GM20000 (cell line): ENCODE measurements around the gene CNPY4.
A peak's percentile ranks its signal among the peaks of the same experiment; 100 is the strongest.

Experiments used
- DNase-seq: peaks from one replicate; pipeline ENCODE4 v3.0.0; 2012; ENCODE audit warnings: low spot score
- TF ChIP-seq, protein P1 (sequence below): IDR thresholded peaks from 2 replicates; pipeline ENCODE4 v1.5.1; 2012; ENCODE audit warnings: mild to moderate bottlenecking, control low read depth; ENCODE audit errors: extremely low read depth, missing control alignments

The CNPY4 gene, protein sequence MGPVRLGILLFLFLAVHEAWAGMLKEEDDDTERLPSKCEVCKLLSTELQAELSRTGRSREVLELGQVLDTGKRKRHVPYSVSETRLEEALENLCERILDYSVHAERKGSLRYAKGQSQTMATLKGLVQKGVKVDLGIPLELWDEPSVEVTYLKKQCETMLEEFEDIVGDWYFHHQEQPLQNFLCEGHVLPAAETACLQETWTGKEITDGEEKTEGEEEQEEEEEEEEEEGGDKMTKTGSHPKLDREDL

DNA sequence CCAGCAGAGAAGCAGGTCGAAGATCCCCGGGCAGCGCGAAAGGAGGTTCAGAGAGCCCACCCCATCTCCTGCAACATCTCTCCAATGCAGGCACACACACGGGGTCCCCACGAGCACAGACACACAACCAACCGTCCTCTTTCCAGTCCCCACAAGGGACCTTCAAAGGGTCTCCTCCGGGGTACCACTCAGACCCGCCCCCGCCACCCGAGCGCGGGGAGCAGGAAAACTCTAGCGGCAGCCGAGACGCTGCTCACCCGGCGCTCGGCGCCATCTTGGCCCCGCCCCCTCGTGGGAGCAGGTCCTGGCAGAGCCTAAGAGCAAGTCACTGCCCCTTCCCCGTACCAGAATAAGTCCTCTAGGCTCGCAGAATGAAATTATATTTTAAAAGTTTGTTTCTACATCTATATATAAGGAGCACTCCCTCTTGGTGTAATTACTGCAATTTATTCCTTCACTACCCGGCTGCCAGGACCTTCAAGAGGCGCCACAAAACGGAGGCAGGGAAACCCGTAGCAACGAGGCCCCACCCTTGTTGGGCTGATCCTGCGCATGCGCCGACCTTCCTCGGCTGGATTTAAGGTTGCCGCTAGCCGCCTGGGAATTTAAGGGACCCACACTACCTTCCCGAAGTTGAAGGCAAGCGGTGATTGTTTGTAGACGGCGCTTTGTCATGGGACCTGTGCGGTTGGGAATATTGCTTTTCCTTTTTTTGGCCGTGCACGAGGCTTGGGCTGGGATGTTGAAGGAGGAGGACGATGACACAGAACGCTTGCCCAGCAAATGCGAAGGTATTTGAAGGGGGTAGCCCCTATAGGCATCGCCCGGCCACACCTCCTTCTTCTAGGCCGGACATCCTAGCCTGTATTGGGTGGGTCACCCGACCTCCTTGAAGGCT, at the start of gene CNPY4, which contains the start of gene TAF6:
CNPY4 (plus strand) TSS at position 563 of the 898 bp plus-strand sequence; CDS start at position 674, 111 bp downstream.
TAF6 (minus strand) TSS at position 287 of the 898 bp plus-strand sequence. CDS start 5,149 bp downstream, outside the sequence.
- TF ChIP-seq, protein P1, sequence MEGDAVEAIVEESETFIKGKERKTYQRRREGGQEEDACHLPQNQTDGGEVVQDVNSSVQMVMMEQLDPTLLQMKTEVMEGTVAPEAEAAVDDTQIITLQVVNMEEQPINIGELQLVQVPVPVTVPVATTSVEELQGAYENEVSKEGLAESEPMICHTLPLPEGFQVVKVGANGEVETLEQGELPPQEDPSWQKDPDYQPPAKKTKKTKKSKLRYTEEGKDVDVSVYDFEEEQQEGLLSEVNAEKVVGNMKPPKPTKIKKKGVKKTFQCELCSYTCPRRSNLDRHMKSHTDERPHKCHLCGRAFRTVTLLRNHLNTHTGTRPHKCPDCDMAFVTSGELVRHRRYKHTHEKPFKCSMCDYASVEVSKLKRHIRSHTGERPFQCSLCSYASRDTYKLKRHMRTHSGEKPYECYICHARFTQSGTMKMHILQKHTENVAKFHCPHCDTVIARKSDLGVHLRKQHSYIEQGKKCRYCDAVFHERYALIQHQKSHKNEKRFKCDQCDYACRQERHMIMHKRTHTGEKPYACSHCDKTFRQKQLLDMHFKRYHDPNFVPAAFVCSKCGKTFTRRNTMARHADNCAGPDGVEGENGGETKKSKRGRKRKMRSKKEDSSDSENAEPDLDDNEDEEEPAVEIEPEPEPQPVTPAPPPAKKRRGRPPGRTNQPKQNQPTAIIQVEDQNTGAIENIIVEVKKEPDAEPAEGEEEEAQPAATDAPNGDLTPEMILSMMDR: no peak
- peak; percentile 98 for DNase-seq

DNA sequence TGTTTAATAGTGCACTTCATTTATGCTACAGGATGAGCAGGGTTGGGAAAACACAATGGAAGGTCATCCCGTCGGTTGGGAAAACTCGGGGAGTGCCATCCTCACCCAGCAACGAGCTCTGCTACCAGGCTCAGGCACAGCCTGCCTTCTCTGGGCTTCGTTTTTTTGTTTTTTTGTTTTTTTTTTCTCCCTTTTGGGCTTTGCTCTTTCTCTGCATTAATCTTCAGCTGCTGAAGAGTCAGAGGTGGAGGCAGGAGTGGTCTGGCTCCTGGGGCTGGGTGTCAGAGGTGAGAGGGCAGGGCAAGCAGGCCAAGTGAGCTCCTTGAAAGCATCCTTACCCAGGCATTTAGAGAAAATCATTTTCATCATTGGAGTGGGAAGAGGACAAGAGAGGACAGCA, 49.4 kb upstream of the CNPY4 start:
- TF ChIP-seq, protein P1: no peak

DNA sequence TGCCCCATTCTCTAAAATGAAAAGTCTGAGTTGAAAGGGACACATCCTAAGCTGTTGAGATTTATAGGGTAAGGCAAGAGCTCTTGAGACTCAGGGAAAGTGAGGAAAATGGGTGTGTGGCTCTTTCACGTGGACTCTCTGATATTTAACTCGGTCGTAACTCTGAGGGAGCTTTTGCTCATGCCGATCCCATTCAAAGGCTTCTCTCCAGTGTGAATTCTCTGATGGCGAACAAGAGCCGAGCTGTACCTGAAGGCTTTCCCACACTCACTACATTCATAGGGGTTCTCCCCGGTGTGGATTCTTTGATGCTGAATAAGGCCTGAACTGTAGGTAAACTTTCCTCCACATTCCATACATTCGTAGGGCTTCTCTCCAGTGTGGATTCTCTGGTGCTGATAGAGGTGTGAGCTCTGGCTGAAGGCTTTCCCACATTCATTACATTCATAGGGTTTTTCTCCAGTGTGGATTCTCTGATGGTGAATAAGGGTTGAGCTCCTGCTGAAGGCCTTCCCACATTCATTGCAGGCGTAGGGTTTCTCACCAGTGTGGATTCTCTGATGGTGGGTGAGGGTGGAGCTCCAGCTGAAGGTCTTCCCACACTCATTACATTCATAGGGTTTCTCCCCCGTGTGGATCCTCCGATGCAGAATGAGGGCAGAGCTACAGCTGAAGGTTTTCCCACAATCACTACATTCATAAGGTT, 48.3 kb upstream of the CNPY4 start:
- TF ChIP-seq, protein P1: no peak
- DNase-seq: no peak

More for the DNA sequence above, 49.4 kb upstream of the CNPY4 start:
- no peak for DNase-seq

DNA sequence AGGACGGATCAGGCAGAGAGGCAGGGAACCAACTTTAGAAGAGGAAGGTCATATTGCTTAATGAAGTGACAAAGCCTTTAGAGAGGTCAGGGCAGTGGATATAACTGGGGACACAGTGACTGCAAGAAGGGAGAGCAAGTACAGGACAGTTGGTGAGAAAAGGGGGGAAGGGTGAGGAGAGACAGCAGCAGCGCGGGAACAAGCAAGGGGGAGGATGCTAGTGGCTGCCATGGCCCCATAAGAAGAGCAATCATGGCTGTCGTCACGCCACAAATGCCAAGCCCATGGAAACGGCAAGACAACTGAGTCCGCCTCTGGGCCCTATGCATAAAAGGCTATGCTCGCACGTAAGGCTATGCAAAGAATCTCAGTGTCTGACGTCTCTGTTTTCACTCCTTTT, 47.0 kb upstream of the CNPY4 start:
- TF ChIP-seq, protein P1: no peak
- DNase-seq: no peak

DNA sequence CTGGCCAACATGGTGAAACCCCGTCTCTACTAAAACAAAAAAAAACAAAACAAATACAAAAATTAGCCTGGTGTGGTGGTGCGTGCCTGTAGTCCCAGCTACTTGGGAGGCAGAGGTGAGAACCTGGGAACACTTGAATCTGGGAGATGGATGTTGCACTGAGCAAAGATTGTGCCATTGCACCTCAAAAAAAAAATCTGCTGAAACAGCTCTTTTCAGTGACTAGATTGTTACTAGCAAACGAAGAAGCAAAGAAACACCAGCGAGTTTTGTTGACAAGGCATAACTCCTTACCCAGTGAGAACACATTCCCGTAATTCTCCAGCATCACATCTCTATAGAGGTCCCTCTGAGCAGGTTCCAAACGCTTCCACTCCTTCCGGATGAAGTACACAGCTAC, 44.6 kb upstream of the CNPY4 start:
- no peak for DNase-seq
- TF ChIP-seq, protein P1: no peak

DNA sequence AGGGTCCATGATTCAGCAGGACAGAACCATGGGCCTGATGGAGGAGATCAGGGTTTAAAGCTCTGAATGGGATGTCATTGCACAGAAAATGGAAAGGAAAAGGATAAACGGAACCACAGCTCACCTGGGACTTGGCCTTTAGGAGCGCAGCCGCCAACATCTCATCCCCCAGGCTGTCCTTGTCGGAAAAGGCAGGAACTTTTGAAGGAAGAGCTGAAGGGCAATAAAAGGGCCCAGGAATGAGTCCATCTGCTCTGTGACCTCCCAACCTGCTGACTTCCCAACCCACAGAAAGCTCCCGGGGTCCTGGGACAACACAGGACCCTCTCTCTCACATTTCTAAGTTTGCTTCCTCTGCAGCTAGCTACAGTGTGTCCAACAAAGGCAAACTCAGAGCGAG, 44.0 kb upstream of the CNPY4 start:
- TF ChIP-seq, protein P1: no peak
- DNase-seq: no peak
